SU-DHL-6 (cell line): ENCODE data around the gene KIAA2012.

Source experiments
- H2AFZ ChIP-seq: fragments of 200-600 bp; sonication (generic); 2 replicates; pipeline ENCODE4 v1.6.1; 2014; ENCODE audit warnings: low read depth, mild to moderate bottlenecking, moderate library complexity, mixed read lengths, antibody characterized with exemption, low read length; ENCODE audit not compliant: severe bottlenecking
- H3F3A ChIP-seq: fragments of 200-600 bp; shearing (Covaris generic); 2 replicates; pipeline ENCODE4 v1.6.0; 2016; ENCODE audit warnings: antibody characterized with exemption, mild to moderate bottlenecking; ENCODE audit not compliant: insufficient read depth
- H3K27ac ChIP-seq: fragments of 200-600 bp; sonication (generic); 2 replicates; pipeline ENCODE4 v1.5.1; 2016; ENCODE audit warnings: low read depth, mild to moderate bottlenecking, low read length, moderate library complexity, mixed read lengths
- H3K27me3 ChIP-seq: fragments of 200-600 bp; sonication (generic), shearing (Covaris generic); 2 replicates; pipeline ENCODE4 v1.6.0; 2014; ENCODE audit warnings: mild to moderate bottlenecking, low read length
- H3K36me3 ChIP-seq: fragments of 200-600 bp; sonication (generic); 2 replicates; pipeline ENCODE4 v1.6.1; 2014; ENCODE audit warnings: mild to moderate bottlenecking, low read length, mixed read lengths
- H3K4me2 ChIP-seq: fragments of 300-600, 200-600 bp; shearing (Covaris generic), sonication (generic); 2 replicates; pipeline ENCODE4 v1.6.0; 2014; ENCODE audit warnings: low read length, low read depth, mild to moderate bottlenecking; ENCODE audit not compliant: poor library complexity, severe bottlenecking
- H3K4me3 ChIP-seq: fragments of 200-600 bp; sonication (generic); 2 replicates; pipeline ENCODE4 v1.5.1; 2014; ENCODE audit warnings: antibody characterized with exemption, low read length, mild to moderate bottlenecking, mixed read lengths; ENCODE audit not compliant: insufficient read depth, poor library complexity, severe bottlenecking
- H3K79me2 ChIP-seq: fragments of 200-600 bp; sonication (generic); 2 replicates; pipeline ENCODE4 v1.6.1; 2014; ENCODE audit warnings: mild to moderate bottlenecking, low read length, moderate library complexity; ENCODE audit not compliant: insufficient read depth
- H3K9ac ChIP-seq: fragments of 200-600 bp; sonication (generic); 2 replicates; pipeline ENCODE4 v1.7.0; 2014; ENCODE audit warnings: mild to moderate bottlenecking, low read length
- H3K9me2 ChIP-seq: fragments of 200-600 bp; sonication (generic); replicated peaks from 2 replicates; pipeline ENCODE4 v1.6.1; 2014; ENCODE audit warnings: low read length; ENCODE audit not compliant: insufficient read depth
- H3K9me3 ChIP-seq: fragments of 200-600 bp; sonication (generic); 2 replicates; pipeline ENCODE4 v1.6.1; 2014; ENCODE audit warnings: low read length, mixed read lengths; ENCODE audit not compliant: insufficient read depth
- H4K20me1 ChIP-seq: fragments of 200-600 bp; sonication (generic); 2 replicates; pipeline ENCODE4 v1.6.1; 2014; ENCODE audit warnings: low read depth, mild to moderate bottlenecking, antibody characterized with exemption, low read length, moderate library complexity, mixed read lengths
- EZH2phosphoT487 ChIP-seq: fragments of 200-600 bp; sonication (generic), shearing (Covaris generic); conservative IDR thresholded peaks from 2 replicates; pipeline ENCODE4 v1.6.1; 2018; ENCODE audit warnings: mild to moderate bottlenecking, antibody characterized with exemption, low read length, moderate library complexity, mixed read lengths
- TF ChIP-seq, protein P1 (sequence below): fragments of 200-600 bp; sonication (generic); IDR thresholded peaks from one replicate; pipeline ENCODE4 v1.5.1; 2017; ENCODE audit warnings: antibody characterized with exemption, mild to moderate bottlenecking, low read length, moderate library complexity; ENCODE audit not compliant: insufficient read depth, poor library complexity, severe bottlenecking

Gene KIAA2012

GRCh38 chr2:202109139-202109736 lies 36.2 kb downstream of the KIAA2012 start:
- Histone ChIP-seq H3F3A (no peaks in the 10 kb centered on the region), H3K79me2 (no peaks in the 10 kb centered on the region), H3K4me3 (no peak overlapping the region)

DNA sequence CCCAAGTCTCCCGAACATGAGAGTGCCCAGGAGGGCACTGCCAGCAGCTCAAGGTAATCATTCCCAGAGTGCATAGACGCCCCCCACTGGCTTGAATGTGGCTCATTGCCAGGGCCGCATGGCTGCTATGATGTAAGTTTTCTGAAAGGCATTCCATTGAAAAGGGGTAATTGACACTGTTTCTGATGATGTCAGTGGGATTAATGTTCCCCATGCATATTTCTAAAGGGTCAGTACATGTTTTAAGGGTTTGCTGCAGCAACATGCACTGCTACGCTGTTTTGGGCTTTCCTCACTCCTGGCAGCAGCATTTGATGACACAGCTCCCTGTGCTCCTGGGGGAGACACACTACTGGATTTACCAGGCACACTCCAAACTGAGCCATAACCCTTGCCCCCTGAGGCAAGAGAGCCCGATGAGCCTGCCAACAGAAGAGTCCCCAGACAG lies 36.7 kb downstream of the KIAA2012 start:
- Histone ChIP-seq H4K20me1 (no peaks in the 10 kb centered on the region), H3K4me3 (no peak overlapping the region), H2AFZ (no peak overlapping the region), H3K27me3 (no peaks in the 10 kb centered on the region), H3K36me3 (no peaks in the 10 kb centered on the region), H3F3A (no peaks in the 10 kb centered on the region), H3K4me2 (no peak overlapping the region), H3K27ac (no peak overlapping the region), H3K9me3 (no peaks in the 10 kb centered on the region), H3K79me2 (no peaks in the 10 kb centered on the region), H3K9me2 (no peaks in the 10 kb centered on the region), H3K9ac (no peak overlapping the region)
- TF ChIP-seq EZH2phosphoT487, result no peak
- TF ChIP-seq, protein P1, sequence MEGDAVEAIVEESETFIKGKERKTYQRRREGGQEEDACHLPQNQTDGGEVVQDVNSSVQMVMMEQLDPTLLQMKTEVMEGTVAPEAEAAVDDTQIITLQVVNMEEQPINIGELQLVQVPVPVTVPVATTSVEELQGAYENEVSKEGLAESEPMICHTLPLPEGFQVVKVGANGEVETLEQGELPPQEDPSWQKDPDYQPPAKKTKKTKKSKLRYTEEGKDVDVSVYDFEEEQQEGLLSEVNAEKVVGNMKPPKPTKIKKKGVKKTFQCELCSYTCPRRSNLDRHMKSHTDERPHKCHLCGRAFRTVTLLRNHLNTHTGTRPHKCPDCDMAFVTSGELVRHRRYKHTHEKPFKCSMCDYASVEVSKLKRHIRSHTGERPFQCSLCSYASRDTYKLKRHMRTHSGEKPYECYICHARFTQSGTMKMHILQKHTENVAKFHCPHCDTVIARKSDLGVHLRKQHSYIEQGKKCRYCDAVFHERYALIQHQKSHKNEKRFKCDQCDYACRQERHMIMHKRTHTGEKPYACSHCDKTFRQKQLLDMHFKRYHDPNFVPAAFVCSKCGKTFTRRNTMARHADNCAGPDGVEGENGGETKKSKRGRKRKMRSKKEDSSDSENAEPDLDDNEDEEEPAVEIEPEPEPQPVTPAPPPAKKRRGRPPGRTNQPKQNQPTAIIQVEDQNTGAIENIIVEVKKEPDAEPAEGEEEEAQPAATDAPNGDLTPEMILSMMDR, result no peak

More at GRCh38 chr2:202109139-202109736, 36.2 kb downstream of the KIAA2012 start:
- Histone ChIP-seq H3K27ac (no peak overlapping the region), H3K9me3 (no peaks in the 10 kb centered on the region), H3K27me3 (no peaks in the 10 kb centered on the region), H2AFZ (no peak overlapping the region), H4K20me1 (no peaks in the 10 kb centered on the region), H3K4me2 (no peak overlapping the region), H3K36me3 (no peaks in the 10 kb centered on the region), H3K9me2 (no peaks in the 10 kb centered on the region), H3K9ac (no peak overlapping the region)
- no peak for TF ChIP-seq EZH2phosphoT487
- TF ChIP-seq, protein P1, result no peak

GRCh38 chr2:202110491-202110890 lies 37.4 kb downstream of the KIAA2012 start:
- Histone ChIP-seq H3K27ac (no peak overlapping the region), H3K36me3 (no peaks in the 10 kb centered on the region), H3K4me2 (no peak overlapping the region), H3K27me3 (no peaks in the 10 kb centered on the region), H3F3A (no peaks in the 10 kb centered on the region), H3K4me3 (no peak overlapping the region), H3K79me2 (no peaks in the 10 kb centered on the region), H3K9ac (no peak overlapping the region), H3K9me2 (no peaks in the 10 kb centered on the region), H2AFZ (no peak overlapping the region), H4K20me1 (no peaks in the 10 kb centered on the region), H3K9me3 (no peaks in the 10 kb centered on the region)
- no peak for TF ChIP-seq EZH2phosphoT487
- TF ChIP-seq, protein P1, result no peak
